ENCODE measurements around the gene SYK. TPM values are rescaled to one million over a fixed set of nuclear protein-coding genes. Genes with fewer than 3 reads are reported as not detected.

Gene SYK
- total and polyA plus RNA-seq, 2 of the 13 experiments (the other 11 are each of a cell fraction or from before 2014, with no cell fraction given) = not detected

DNA sequence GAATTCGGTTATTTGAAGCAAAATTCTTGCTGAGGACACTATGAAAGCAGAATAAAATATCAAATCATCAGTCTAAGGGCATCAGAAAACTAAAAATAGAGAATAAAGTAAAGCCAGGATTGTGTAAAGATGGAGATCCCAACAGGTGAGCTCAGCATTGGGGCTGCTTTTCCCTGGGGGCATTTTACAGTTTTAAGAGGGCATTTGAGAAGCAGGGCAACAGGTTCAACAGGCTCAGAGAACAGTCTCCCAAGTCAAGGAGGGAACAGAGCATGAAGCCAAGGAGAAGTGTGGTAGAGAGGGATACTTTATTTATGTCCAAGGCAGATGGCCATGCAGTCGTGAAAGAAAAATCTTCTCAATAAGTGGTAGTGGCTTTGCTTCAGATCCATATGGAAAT lies 145.4 kb downstream of the SYK start (continued):
- TF ChIP-seq, protein P1, sequence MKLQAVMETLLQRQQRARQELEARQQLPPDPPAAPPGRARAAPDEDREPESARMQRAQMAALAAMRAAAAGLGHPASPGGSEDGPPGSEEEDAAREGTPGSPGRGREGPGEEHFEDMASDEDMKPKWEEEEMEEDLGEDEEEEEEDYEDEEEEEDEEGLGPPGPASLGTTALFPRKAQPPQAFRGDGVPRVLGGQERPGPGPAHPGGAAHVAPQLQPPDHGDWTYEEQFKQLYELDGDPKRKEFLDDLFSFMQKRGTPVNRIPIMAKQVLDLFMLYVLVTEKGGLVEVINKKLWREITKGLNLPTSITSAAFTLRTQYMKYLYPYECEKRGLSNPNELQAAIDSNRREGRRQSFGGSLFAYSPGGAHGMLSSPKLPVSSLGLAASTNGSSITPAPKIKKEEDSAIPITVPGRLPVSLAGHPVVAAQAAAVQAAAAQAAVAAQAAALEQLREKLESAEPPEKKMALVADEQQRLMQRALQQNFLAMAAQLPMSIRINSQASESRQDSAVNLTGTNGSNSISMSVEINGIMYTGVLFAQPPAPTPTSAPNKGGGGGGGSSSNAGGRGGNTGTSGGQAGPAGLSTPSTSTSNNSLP (IDR thresholded peaks at IDR 0.05; ENCODE audit: low read depth, low read length) = no peak
- TF ChIP-seq ZNF557 (CRISPR knock-in tag; IDR thresholded peaks at IDR 0.05) = no peak
- TF ChIP-seq FOXK1 (CRISPR knock-in tag; IDR thresholded peaks at IDR 0.05; ENCODE audit: borderline replicate concordance, low read depth) = no peak
- TF ChIP-seq MYNN (CRISPR knock-in tag; IDR thresholded peaks at IDR 0.05; ENCODE audit: low read depth) = no peak
- TF ChIP-seq NR2C2 (CRISPR knock-in tag; IDR thresholded peaks at IDR 0.05; ENCODE audit: borderline replicate concordance) = no peak
- TF ChIP-seq SMAD9 (CRISPR knock-in tag; IDR thresholded peaks at IDR 0.05) = no peak

Other genes starting within 250 kb of the SYK start
- gene DIRAS2, start 159.0 kb upstream of the SYK start, total RNA-seq (2016; rRNA removed; fragmentation: Illumina TruSeq; extraction: Trizol) = not detected in 2 replicates
- gene DIRAS2, start 159.0 kb upstream of the SYK start, polyA plus RNA-seq (2011; rRNA removed) = not detected in 2 replicates